Lung microvascular endothelial cell (primary cell): ENCODE results near the gene ZNF524. TPM values are rescaled to one million over a fixed set of nuclear protein-coding genes. Genes with fewer than 3 reads are reported as not detected.
A peak's percentile ranks its signal among the peaks of the same experiment; 100 is the strongest.

Source experiments
- DNase-seq, 2 donors: peaks; one replicate each; pipeline versions ENCODE4 v3.0.0 to v3.0.0-alpha.2; 2010; ENCODE audit warnings: low read depth in 2 of 2
- total RNA-seq: library from RNA; depleted of rRNA; stranded (reverse); fragments of >200 nt; gene quantifications from 2 replicates; pipeline ENCODE4 v1.2.1, GENCODE V29; 2014

The ZNF524 gene
- total RNA-seq, 1 donor from 2014 or later, result 11.5 TPM

DNA sequence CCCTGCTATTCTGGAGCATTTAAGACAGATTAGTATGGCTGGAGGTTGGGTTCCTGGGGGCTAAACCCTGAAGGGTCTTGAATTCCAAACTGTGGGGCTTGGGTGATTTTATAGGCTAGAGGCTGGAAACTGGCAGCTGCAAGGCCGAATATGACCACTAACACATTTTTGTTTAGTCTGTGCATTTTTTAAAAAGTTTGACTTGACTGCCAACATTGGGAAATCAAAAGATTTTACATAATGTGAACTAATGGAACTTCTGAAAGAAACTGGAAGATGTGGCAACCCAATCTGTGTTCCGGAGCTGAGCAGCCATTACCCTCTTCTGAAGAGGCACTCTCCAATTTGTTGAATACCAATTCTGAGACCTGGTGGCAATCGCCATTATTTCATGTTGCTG is 19.2 kb downstream of the ZNF524 start:
- no peak for DNase-seq

DNA sequence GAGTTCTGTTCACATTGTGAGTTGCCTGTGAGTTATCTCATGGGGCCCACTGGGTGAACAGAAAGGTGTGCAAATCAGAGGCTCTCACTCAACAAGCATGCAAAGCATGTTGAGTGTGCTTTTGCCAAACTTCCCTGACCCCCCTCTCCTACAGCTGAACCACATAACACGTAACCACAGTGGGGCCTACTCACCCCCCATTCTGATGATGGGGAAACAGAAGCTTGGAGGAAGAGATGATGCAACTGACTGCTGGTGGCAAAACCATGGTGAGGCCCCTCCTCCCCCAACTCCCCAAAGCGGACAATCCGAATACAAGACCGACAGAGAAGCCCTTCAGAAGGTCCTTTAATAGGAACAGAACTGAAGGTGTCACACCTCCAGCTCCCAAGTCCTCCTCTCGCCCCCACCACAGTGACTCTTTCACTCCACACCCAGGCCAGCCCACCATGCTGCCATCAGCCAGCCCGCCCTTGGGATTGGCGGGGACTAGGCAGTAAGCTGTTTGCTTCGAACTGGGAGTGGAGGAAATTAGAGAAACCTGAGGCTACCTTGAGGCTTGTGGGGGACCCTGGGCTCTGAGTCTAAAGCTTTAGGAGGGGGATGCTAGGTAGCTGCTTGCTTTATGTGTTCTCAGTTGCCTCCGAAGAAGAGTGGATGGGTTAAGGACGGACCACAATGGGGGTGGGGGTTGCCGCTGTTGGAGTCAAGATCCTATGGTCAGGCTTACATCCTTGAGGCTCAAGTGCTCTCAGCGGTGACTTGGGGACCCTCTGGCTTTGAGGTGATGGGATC is 20.5 kb downstream of the ZNF524 start:
- no peak for DNase-seq

DNA sequence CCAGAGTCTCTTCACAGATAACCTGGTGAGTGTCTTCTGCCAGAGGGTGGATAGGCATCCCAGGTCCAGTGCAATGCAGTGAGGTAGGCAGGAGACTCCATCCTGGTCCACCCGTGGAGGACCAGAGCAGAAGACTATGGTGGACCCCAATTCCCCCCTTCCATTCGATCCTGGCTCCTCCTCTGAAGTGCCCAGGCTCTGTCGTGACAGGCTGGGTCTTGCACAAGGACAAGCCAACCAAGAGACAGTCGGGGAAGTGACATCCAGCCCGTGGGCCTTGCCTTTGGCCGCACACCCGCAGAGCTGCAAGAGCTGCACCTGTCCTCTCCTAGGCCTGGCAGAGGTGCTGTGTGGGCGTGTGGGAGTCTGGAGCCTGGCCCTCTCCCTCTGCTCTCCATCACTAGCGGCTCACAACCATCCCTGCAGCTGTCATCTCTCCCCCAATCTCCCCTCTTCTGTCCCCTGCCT is 21.2 kb downstream of the ZNF524 start:
- DNase-seq, result no peak

DNA sequence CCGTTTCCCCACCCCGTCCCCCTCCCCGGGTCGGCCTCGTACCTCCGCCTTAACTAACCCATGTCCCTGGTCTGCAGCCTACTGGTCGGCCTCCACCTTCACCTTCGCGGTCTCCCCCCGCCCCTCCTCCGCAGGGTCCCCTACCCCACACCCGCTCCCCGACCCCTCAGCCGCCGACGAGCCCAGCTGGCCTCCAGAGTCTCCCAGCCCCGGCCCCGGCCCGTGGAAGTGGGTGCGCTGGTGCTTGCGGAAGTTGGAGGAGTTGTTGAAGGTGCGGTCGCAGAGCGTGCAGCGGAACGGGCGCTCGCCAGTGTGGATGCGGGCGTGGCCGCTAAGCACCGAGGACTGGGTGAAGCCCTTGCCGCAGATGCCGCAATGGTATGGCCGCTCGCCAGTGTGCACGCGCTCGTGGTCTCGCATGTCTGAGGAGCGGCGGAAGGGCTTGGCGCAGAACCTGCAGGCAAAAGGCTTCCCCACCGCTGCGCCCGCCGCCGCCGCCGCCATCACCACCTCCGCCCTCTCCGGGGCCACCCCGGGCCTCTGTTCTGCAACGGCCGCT is 21.7 kb downstream of the ZNF524 start:
- no peak for DNase-seq

DNA sequence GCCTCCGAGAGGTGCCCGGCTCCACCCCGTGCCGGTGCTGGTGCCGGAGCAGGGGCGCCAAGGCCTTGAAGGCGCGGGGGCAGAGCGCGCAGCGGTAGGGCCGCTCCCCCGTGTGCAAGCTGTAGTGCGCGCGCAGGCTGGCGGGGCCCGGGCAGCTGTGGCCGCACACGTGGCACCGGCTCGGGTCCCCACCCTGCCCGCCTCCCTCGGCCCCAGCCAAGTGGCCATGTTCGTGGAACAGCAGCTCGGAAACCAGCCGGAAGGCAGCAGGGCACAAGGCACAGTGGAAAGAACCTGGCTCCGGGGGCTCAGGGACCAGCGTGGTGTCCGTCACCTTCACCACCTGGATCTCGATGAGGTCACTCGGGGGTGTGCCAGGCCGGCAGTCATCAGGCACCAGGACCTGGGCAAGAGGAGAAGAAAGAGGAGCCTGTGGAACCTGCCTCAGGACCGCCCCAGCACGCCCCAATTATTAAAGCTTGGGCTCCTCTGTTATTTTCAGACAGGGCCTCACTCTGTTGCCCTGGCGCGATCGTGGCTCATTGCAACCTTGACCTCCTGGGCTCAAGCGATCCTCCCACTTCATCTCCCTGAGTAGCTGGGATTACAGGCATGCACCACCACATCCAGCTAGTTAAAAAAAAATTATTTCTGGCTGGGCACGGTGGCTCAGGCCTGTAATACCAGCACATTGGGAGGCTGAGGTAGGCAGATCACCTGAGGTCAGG is 22.3 kb downstream of the ZNF524 start:
- DNase-seq, result no peak

DNA sequence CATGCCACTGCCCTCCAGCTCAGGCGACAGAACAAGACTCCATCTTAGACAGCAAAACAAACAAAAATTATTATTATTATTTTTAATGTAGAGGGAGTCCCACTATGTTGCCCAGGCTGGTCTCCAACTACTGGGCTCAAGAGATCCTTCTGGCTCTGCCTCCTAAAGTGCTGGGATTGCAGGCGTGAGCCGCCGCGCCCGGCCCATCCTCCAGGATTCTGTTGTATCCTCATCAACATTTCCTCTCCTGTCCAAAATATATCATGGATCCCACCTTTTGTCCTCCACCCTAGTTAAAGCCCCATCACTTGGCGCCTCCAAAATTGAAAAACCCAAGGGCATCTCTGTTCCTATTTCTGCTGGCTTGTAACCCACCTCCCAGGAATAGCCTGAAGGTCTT is 23.0 kb downstream of the ZNF524 start:
- no peak for DNase-seq

DNA sequence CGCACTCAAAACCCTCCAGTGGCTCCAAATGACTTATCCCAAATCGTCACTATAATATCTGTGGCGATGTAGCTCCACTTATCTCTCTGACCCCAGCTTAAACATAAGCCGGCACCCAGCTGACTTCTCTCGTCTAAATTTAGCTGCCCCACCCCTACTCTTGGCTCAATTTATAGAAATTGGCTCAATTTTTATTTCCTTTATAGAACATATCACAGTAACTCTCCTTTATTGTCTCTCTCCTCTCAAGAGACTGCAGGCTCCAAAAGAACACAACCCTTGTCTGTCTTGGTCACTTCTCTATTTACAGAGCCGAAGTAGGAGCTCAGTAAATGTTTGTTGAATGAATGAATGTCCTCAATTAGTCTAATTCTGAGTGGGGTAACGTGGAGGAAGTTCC is 23.5 kb downstream of the ZNF524 start:
- no peak for DNase-seq

DNA sequence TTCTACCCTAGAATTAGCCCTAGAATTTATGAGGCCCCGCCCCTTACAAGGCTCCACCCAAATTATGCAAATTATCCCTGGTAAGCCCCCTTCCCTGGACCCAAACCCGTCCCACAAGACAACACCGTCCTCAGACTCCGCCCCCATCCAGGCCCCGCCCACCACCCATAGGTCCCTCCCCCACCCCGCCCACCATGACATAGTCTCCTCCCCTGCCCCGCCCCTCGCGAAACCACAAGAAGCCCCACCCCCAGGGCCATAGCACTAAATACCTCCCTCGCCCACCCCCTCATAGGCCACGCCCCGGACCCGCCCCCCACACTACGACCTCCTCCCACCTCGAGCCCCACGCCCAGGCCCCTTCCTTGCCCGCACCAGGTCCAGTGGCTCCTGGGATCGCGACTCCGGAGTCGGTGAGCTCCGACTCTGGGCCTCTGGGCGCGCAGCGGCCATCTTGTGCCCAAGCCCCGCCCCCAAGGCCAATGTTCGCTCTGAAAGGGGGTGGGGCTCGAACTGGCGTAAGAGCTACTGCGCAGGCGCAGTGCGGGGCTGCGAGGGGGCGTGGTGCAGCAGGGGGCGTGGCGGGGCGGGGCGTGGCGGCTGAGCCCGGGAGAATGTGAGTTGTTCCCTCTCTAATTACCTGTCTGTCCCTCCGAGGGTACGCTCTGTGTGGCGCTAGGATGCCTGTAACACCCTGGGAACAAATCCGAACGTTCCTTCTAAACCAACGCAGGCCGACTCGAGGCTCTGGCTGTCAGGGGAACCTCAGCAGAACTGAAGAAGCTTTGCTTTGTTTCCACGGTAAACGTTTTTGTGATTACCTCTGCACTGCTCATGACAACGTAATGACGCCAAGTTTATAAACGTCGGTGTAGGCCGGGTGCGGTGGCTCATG is 24.3 kb downstream of the ZNF524 start, which contains the start of gene ZNF784:
Gene ZNF784 (minus strand): TSS at position 458 of the 895 bp plus-strand sequence. CDS start 5 bp downstream, at position 453.
- DNase-seq, result peak; percentile 94 to 97

DNA sequence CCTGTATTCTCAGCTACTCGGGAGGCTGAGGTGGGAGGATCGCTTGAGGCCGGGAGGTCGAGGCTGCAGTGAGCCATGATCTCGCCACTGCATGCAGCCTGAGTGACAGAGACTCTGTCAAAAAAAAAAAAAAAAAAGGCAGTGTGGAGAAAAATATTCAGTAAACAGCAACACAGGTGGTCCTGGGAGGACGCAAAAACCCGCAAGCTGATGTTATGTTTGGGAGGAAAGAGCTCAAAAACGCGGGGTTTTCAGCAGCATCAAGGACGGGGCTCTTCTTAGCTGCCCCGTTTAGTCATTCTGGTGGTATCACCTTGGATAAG is 24.9 kb downstream of the ZNF524 start:
- DNase-seq, result no peak

DNA sequence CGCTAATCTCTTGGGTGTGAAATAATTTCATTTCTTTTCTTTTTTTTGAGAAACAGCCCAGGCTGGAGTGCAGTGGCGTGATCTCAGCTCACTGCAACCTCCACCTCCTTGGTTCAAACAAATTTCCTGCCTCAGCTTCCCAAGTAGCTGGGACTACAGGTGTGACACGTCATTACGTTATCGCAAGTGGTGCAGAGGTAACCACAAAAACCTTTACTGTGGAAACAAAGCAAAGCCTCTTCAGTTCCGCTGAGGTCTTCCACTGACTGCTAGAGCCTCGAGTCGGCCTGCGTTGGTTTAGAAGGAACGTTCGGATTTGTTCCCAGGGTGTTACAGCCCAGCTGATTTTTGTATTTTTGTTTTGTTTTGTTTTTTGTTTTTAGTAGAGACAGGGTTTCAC is 26.3 kb downstream of the ZNF524 start:
- no peak for DNase-seq

DNA sequence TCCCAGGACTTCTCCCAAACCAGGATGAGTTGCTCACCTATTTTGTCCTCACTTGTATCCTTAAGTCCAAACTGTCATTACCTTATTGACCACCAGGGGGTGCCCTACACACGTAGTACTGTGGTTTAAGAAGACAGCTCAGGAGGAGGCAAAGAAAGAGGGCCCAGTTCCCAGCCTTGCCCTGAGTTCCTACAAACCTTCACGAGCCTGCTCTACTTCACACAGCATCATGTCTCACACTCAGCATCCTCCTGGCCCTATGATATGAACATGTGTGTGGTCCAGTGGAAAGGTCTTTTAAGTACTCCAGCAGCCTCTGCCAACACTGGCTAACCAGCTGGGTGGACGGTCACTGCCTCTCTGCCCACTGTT is 32.4 kb downstream of the ZNF524 start:
- peak; percentile 96 for DNase-seq

DNA sequence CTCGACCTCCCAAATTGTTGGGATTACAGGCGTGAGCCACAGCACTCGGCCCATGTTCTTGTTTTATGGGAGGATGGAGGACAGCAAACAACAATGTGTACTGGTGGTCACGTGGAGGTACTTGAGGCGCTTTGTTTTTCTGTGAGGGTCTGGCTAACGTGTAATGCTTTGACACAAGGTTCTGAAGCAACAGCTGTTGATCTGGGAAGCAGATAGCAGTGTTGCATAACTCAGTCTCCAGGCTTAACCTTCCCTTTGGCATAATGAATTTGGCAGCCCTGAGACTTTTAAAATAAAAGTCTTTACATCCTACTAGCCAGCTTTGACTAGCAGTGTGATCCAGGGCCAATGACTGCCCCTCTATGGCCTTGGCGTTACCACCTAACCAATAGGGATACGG is 33.8 kb downstream of the ZNF524 start:
- DNase-seq, result no peak

DNA sequence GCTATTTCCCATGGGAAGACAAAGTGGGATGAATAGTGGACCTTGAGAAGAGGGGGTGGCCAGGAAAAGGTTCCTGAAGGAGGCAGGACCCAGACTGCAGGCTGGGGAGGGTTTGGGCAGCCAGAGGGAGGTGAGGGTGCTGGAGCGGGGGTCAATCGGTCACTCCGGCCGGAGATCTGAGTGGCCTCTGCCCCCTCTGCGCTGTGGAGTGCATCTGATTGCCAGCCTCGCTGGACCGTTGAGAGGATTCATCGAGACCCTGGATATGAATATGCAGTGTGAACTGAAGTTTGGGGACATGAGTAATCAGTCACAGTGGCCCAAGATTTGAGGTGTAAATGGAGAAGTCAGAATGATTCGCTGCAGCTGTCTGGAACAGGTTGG is 35.2 kb downstream of the ZNF524 start:
- no peak for DNase-seq

DNA sequence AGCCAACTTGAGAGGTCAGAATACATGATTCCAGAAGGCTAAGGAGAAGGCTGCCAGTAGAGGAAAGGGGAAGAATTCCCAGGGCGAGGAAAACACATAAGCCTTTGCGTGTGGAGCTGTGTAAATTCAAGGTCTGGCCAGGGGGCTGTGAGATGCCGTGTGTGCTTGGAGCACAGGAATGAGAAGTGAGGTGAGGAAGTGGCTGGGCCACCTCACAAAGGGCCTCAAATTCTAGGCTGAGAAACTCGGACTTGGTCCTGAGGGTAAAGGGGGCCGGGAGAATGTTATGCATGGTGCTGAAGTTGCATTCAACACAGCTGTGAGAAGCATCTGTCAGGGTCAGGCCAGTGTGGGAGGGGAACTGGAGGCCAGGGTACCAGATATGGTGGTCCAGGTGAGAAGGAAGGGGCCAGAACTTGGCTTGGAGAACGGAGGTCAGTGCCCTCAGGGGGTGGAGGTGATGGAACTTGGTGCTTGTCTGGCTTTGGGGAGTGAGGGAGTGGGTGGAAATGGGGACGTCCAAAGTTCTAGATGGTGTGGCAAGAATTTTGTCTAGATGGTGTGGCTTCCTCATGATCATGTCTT is 35.9 kb downstream of the ZNF524 start:
- DNase-seq, result no peak

DNA sequence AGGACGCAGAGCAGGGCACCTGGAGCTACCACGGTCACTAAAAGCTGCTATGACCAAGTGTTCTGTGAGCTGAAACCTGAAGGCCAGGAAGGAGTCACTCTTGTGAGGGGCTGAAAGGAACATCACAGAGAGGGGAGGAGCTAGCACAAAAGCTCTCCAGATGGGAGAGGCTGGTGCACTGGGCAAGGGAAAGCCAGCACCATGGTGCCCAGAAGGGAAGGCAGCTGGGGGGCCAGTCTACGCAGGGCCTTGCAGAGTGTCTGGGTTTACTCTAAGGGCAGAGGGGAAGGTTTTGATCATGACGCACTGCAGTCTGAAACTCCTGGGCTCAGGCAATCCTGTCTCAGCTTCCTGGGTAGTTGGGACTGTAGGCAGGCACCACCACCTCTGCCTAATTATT is 36.6 kb downstream of the ZNF524 start:
- no peak for DNase-seq

DNA sequence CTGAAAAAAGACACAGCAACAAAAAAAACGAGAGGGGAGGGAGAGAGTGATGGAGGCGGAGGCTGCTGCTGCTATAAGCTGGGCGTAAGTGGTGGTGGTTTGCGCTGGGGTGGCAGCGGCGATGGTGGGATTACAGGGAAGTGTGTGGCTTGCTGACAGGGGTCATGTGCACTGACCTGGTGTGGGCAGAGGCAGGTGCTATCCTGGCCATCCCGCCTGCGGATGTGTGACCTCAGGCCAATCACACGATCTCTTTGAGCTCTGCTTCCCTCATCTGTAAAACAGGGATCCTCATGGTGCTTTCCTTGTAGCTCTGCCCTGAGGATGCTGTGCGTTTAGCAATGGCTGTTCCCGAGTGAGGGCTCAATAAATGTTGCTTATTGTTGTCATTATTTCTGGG is 37.4 kb downstream of the ZNF524 start:
- no peak for DNase-seq

DNA sequence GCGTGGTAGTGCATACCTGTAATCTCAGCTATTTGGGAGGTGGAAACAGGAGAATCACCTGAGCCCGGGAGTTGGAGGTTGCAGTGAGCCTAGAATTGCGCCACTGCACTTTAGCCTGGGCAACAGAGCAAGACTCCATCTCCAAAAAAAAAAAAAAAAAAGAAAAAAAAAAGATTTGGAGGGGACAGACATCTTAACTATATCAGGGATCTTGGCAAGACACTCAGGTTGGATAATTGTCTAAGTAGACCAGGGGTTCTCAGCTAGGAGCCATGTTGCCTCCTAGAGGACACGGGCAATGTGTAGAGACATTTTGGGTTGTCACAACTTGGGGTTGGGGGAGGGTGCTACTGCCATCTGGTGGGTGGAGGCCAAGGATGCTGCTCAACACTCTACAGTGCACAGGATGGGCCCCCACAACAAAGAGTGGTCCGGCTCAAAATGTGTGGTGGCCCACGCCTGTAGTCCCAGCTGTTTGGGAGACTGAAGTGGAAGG is 38.8 kb downstream of the ZNF524 start:
- peak; percentile 37 to 49 for DNase-seq

DNA sequence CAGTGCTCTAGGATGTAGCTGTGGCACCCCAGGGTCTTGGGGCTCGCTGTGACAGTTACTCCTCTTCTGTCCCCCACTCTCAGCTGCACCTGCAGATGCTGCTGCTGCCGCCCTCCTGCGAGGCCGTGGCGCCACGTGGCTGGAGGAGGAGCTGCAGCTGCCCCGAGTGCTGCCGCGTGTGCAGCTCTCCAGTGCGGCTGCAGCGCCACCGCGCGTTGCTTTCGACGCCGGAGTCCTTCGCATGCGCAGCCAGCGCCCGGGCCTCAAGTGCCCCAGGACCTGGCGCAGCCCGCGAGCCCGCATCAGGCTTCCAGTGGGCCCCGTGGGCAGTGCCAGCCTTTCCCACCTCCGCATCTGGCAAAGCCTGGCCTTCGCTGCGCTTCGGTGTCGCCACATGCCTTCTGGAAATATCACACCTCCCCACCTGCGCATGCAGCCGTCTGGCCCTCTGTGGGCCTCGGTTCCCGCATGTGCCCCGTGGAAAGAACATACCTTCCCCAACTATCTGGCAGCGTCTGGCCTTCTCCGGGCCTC is 40.0 kb downstream of the ZNF524 start:
- peak; percentile 83 to 87 for DNase-seq

DNA sequence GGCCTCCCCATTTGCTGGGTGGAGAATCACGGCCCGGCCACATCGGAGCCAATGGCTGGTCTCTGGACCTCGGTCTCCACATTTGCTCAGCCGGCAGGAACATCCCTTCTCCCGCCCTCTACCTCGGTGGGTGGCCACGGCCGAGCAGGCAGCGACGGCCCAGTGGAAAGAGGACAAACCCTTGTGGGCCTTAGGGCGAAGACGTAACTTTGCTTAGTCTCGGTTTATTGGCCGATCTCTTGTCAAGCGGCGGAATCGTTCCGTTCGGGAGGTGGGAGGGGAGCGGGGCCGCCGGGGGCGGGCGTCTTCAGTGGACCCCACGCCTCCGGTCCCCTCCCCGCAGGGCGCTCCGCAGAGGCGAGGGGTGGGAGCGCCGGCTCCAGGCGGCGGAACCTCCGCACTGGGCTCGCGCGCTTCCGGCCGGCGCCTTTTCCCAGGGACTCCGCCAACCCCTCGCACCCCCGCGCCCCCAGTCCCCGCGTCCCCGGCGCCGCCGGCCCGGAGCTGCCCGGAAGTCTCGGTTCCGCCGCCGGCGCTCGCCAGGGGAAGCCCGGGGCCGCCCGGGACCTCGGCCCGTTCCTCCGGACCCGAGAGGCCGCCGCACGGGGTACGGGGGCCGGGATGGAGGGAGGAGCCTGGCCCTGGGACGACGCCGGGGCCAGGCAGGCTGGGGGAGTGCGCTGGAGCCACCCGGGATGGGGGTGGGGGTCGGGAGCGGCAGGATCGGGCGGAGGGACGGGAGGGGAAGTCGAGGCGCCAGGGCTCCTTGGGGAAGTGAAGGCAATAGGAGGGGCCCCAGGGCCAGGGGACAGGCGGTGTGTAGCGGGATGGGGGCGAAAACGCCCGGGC is 40.7 kb downstream of the ZNF524 start, which contains the start of gene ZNF580:
Gene ZNF580 (plus strand): TSS at position 426 of the 849 bp plus-strand sequence. CDS start 1,507 bp downstream, outside the sequence.
- DNase-seq, result peak; percentile 62 to 73
